ENCODE results near the gene NBAS. TPM values are rescaled to one million over a fixed set of nuclear protein-coding genes. Genes with fewer than 3 reads are reported as not detected.

Gene NBAS
- polyA plus RNA-seq, 1 donor from 2014 or later: 31.9 TPM

- no peaks in the 10 kb centered on the region for H4K20me1 ChIP-seq (ENCODE audit: insufficient read depth)
- no peak overlapping the region for H3K9ac ChIP-seq (ENCODE audit: low read length)
- H3K27ac ChIP-seq (ENCODE audit: low read length): no peak overlapping the region
- H3K79me2 ChIP-seq (replicated peaks; ENCODE audit: insufficient read depth, low read length): no peaks in the 10 kb centered on the region
- no peak overlapping the region for H2AFZ ChIP-seq (ENCODE audit: low read depth, low read length)
- no peaks in the 10 kb centered on the region for H3F3A ChIP-seq (ENCODE audit: insufficient read depth, low read length, poor library complexity, severe bottlenecking)
- TF ChIP-seq MXI1 (conservative IDR thresholded peaks at IDR 0.05; ENCODE audit: poor library complexity, severe bottlenecking): no peak
- TF ChIP-seq POLR2AphosphoS5 (IDR thresholded peaks at IDR 0.05): no peak
- no peak for TF ChIP-seq SMC3 (conservative IDR thresholded peaks at IDR 0.05; ENCODE audit: poor library complexity)
- TF ChIP-seq, protein P1, sequence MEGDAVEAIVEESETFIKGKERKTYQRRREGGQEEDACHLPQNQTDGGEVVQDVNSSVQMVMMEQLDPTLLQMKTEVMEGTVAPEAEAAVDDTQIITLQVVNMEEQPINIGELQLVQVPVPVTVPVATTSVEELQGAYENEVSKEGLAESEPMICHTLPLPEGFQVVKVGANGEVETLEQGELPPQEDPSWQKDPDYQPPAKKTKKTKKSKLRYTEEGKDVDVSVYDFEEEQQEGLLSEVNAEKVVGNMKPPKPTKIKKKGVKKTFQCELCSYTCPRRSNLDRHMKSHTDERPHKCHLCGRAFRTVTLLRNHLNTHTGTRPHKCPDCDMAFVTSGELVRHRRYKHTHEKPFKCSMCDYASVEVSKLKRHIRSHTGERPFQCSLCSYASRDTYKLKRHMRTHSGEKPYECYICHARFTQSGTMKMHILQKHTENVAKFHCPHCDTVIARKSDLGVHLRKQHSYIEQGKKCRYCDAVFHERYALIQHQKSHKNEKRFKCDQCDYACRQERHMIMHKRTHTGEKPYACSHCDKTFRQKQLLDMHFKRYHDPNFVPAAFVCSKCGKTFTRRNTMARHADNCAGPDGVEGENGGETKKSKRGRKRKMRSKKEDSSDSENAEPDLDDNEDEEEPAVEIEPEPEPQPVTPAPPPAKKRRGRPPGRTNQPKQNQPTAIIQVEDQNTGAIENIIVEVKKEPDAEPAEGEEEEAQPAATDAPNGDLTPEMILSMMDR (IDR thresholded peaks at IDR 0.05; ENCODE audit: poor library complexity, severe bottlenecking): no peak
- no peak for TF ChIP-seq RAD21 (conservative IDR thresholded peaks at IDR 0.05)
- no peak for TF ChIP-seq EP300 (conservative IDR thresholded peaks at IDR 0.05; ENCODE audit: poor library complexity, severe bottlenecking)
- no peak for TF ChIP-seq TAF1 (IDR thresholded peaks at IDR 0.05; ENCODE audit: low read depth)
- no peak for TF ChIP-seq REST (IDR thresholded peaks at IDR 0.05; ENCODE audit: borderline replicate concordance)
- no peak for TF ChIP-seq EZH2 (IDR thresholded peaks at IDR 0.05; ENCODE audit: borderline replicate concordance, insufficient read depth, low read length, poor library complexity, severe bottlenecking)
- no peaks in the 10 kb centered on the region for H3K9me3 ChIP-seq (ENCODE audit: low read length)
- no peaks in the 10 kb centered on the region for H3K27me3 ChIP-seq (ENCODE audit: insufficient read depth, low read depth, low read length)
- no peak overlapping the region for H3K4me2 ChIP-seq (ENCODE audit: low read length)
- H3K4me3 ChIP-seq (ENCODE audit: low read length): no peak overlapping the region
- no peaks in the 10 kb centered on the region for H3K36me3 ChIP-seq (ENCODE audit: insufficient read depth, low read length)
- H3K9me2 ChIP-seq (ENCODE audit: insufficient read depth, low read length): no peaks in the 10 kb centered on the region
Observed at GRCh38 chr2:15180379-15180778, 380.8 kb downstream of the NBAS start.

- Histone ChIP-seq H3K79me2 (replicated peaks; ENCODE audit: insufficient read depth, low read length) (no peaks in the 10 kb centered on the region), H3K27me3 (ENCODE audit: insufficient read depth, low read depth, low read length) (no peaks in the 10 kb centered on the region), H3K9me3 (ENCODE audit: low read length) (no peaks in the 10 kb centered on the region), H3K4me2 (ENCODE audit: low read length) (no peak overlapping the region), H3K27ac (ENCODE audit: low read length) (no peak overlapping the region), H3K9ac (ENCODE audit: low read length) (no peak overlapping the region), H3K4me3 (ENCODE audit: low read length) (no peak overlapping the region), H4K20me1 (ENCODE audit: insufficient read depth) (no peaks in the 10 kb centered on the region), H3F3A (ENCODE audit: insufficient read depth, low read length, poor library complexity, severe bottlenecking) (no peaks in the 10 kb centered on the region), H2AFZ (ENCODE audit: low read depth, low read length) (no peak overlapping the region), H3K9me2 (ENCODE audit: insufficient read depth, low read length) (no peaks in the 10 kb centered on the region), H3K36me3 (ENCODE audit: insufficient read depth, low read length) (no peaks in the 10 kb centered on the region)
- no peak for TF ChIP-seq EP300 (conservative IDR thresholded peaks at IDR 0.05; ENCODE audit: poor library complexity, severe bottlenecking)
- TF ChIP-seq SMC3 (conservative IDR thresholded peaks at IDR 0.05; ENCODE audit: poor library complexity): no peak
- no peak for TF ChIP-seq MXI1 (conservative IDR thresholded peaks at IDR 0.05; ENCODE audit: poor library complexity, severe bottlenecking)
- TF ChIP-seq TAF1 (IDR thresholded peaks at IDR 0.05; ENCODE audit: low read depth): no peak
- no peak for TF ChIP-seq POLR2AphosphoS5 (IDR thresholded peaks at IDR 0.05)
Observed at GRCh38 chr2:15178946-15179345, 382.2 kb downstream of the NBAS start.

Measured in neural cell (in vitro differentiated cells).